ENCODE data around the gene PGRMC2. TPM values are rescaled to one million over a fixed set of nuclear protein-coding genes. Genes with fewer than 3 reads are reported as not detected.
"Not testable (repeated sequence)": the region's sequence is repeated elsewhere in the genome, so short reads cannot be mapped to it uniquely, and the experiment has no call there.

The PGRMC2 gene
- total and polyA plus RNA-seq, 4 experiments from 2014 or later, result 16.5 to 49.6 (median 32.0) TPM

- Histone ChIP-seq H3K4me3 (ENCODE audit: low read length in 2 of 2) (no peak overlapping the region), H3K36me3 (ENCODE audit: insufficient read depth, low read length) (peaks cover 18% of the 10 kb centered on the region), H3K27me3 (ENCODE audit: insufficient read depth, low read length) (no peaks in the 10 kb centered on the region), H3K9me3 (ENCODE audit: control insufficient read depth in 1 of 2, low read length in 2 of 2) (no peaks in the 10 kb centered on the region), H3K4me1 (ENCODE audit: insufficient read depth, low read length) (peaks cover 3% of the 10 kb centered on the region), H3K27ac (ENCODE audit: low read depth, low read length) (no peak overlapping the region)
- POLR2A ChIA-PET (ENCODE audit: partially characterized antibody), result no interaction called here
- intact Hi-C loops (cut with micrococcal nuclease), result no loop called here
- H3K4me1 Mint-ChIP-seq, result peaks cover 0 to 5% (median 4%) of the 10 kb centered on the region in 4 donors
- H3K27me3 Mint-ChIP-seq, result no peaks in the 10 kb centered on the region
- H3K27ac Mint-ChIP-seq, result peak overlapping the region in 3 of 7 donors; percentile 50 to 91 (median 78)
- no peak overlapping the region for H3K4me3 Mint-ChIP-seq
- peaks cover 0 to 4% (median under 1%) of the 10 kb centered on the region in 8 donors for H3K9me3 Mint-ChIP-seq
- peaks cover 8 to 25% of the 10 kb centered on the region in 2 donors for H3K36me3 Mint-ChIP-seq
- CTCF ChIA-PET (ENCODE audit: partially characterized antibody), result interaction anchor here (1.1 kb wide), 1 partner anchor 79 kb away, joined by 3 read pairs; no protein-coding TSS in a partner anchor
- DNase-seq, result no peak
Observed at GRCh38 chr4:128271551-128271950, 16.1 kb downstream of the PGRMC2 start.

GRCh38 chr4:128268970-128269369, 18.6 kb downstream of the PGRMC2 start:
- intact Hi-C loops (cut with micrococcal nuclease), result no loop called here
- Histone ChIP-seq H3K27ac (ENCODE audit: low read depth, low read length) (no peak overlapping the region), H3K4me1 (ENCODE audit: insufficient read depth, low read length) (peaks cover 3% of the 10 kb centered on the region), H3K4me3 (ENCODE audit: low read length in 2 of 2) (no peak overlapping the region), H3K9me3 (ENCODE audit: control insufficient read depth in 1 of 2, low read length in 2 of 2) (no peaks in the 10 kb centered on the region), H3K36me3 (ENCODE audit: insufficient read depth, low read length) (peaks cover 18% of the 10 kb centered on the region), H3K27me3 (ENCODE audit: insufficient read depth, low read length) (no peaks in the 10 kb centered on the region)
- no peaks in the 10 kb centered on the region for H3K27me3 Mint-ChIP-seq
- ChIA-PET CTCF (ENCODE audit: partially characterized antibody) (no interaction called here), POLR2A (ENCODE audit: partially characterized antibody) (interaction anchor here (0.5 kb wide), 1 partner anchor 352 kb away, joined by 3 read pairs; no protein-coding TSS in a partner anchor)
- H3K36me3 Mint-ChIP-seq, result peaks cover 8 to 24% of the 10 kb centered on the region in 2 donors
- H3K4me1 Mint-ChIP-seq, result peaks cover 0 to 4% (median 1%) of the 10 kb centered on the region in 4 donors
- H3K9me3 Mint-ChIP-seq, result peaks cover 0 to 25% (median 20%) of the 10 kb centered on the region in 8 donors
- H3K27ac Mint-ChIP-seq, result peak overlapping the region in 1 of 7 donors; percentile 16
- H3K4me3 Mint-ChIP-seq, result no peak overlapping the region
- DNase-seq, result no peak

- no peak for DNase-seq
- Histone ChIP-seq H3K36me3 (ENCODE audit: insufficient read depth, low read length) (peaks cover 18% of the 10 kb centered on the region), H3K27ac (ENCODE audit: low read depth, low read length) (no peak overlapping the region), H3K27me3 (ENCODE audit: insufficient read depth, low read length) (no peaks in the 10 kb centered on the region), H3K9me3 (ENCODE audit: control insufficient read depth in 1 of 2, low read length in 2 of 2) (no peaks in the 10 kb centered on the region), H3K4me1 (ENCODE audit: insufficient read depth, low read length) (no peaks in the 10 kb centered on the region), H3K4me3 (ENCODE audit: low read length in 2 of 2) (no peak overlapping the region)
- H3K4me1 Mint-ChIP-seq, result peaks cover 0 to 1% (median 0%) of the 10 kb centered on the region in 4 donors
- ChIA-PET CTCF (ENCODE audit: partially characterized antibody) (no interaction called here), POLR2A (ENCODE audit: partially characterized antibody) (no interaction called here)
- no peak overlapping the region for H3K4me3 Mint-ChIP-seq
- peaks cover 0 to 30% (median 24%) of the 10 kb centered on the region in 8 donors for H3K9me3 Mint-ChIP-seq
- peak overlapping the region in 2 of 7 donors; percentile 9 to 16 for H3K27ac Mint-ChIP-seq
- intact Hi-C loops (cut with micrococcal nuclease), result no loop called here
- no peaks in the 10 kb centered on the region for H3K27me3 Mint-ChIP-seq
- peaks cover 8 to 20% of the 10 kb centered on the region in 2 donors for H3K36me3 Mint-ChIP-seq
Observed at GRCh38 chr4:128267745-128268144, 19.9 kb downstream of the PGRMC2 start.

DNA sequence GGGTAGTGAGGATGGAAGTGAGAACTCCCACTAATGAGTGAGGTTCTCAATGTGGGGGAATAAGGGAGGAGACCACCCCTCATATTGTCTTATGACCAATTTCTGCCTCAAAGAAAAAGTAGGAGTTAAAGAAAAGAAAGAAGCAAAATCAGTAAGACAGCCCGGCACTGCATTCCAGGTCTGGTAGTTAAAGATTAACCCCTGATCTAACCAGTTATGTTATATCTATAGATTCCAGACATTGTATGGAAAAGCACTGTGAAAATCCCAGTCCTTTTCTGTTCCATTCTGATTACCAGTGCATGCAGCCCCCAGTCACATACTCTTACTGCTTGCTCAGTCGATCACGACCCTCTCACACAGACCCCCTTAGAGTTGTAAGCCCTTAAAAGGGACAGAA, 20.4 kb downstream of the PGRMC2 start:
- peak overlapping the region in 1 of 8 donors; percentile 12 for H3K4me3 Mint-ChIP-seq
- CTCF ChIA-PET (ENCODE audit: partially characterized antibody), result not testable (repeated sequence)

DNA sequence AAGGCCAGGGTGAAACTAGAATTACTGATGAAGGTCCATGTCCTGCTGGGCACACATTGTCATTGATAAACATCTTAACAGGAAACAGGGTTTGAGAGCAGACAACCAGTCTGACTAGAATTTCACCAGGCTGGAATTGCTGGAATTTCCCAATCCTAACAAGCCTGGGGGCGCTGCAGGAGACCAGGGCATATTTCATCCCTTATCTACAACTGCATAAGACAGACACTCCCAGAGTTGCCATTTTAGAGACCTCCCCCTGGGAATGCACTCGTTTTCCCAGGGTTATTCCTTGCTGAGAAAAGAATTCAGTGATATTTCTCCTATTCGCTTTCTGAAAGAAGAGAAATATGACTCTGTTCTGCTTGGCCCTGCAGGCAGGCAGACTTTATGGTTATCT, 22.1 kb downstream of the PGRMC2 start:
- H3K27me3 Mint-ChIP-seq; H3K9me3 ChIP-seq (ENCODE audit: control insufficient read depth in 1 of 2, low read length in 2 of 2); DNase-seq; POLR2A ChIA-PET (ENCODE audit: partially characterized antibody); H3K27ac Mint-ChIP-seq; CTCF ChIA-PET (ENCODE audit: partially characterized antibody); H3K27ac ChIP-seq (ENCODE audit: low read depth, low read length); H3K4me1 Mint-ChIP-seq; intact Hi-C loops (cut with micrococcal nuclease); H3K4me3 ChIP-seq (ENCODE audit: low read length in 2 of 2); H3K36me3 Mint-ChIP-seq; H3K4me3 Mint-ChIP-seq; H3K4me1 ChIP-seq (ENCODE audit: insufficient read depth, low read length); H3K27me3 ChIP-seq (ENCODE audit: insufficient read depth, low read length): not testable (repeated sequence)
- H3K9me3 Mint-ChIP-seq, result peaks cover 0 to 30% (median 24%) of the 10 kb centered on the region in 8 donors
- H3K36me3 ChIP-seq (ENCODE audit: insufficient read depth, low read length), result peaks cover 12% of the 10 kb centered on the region

More for the DNA sequence above, 20.4 kb downstream of the PGRMC2 start:
- Mint-ChIP-seq H3K9me3 (peaks cover 0 to 30% (median 24%) of the 10 kb centered on the region in 8 donors), H3K36me3 (peaks cover 8 to 15% of the 10 kb centered on the region in 2 donors)
- H3K9me3 ChIP-seq (ENCODE audit: control insufficient read depth in 1 of 2, low read length in 2 of 2); H3K4me1 ChIP-seq (ENCODE audit: insufficient read depth, low read length); intact Hi-C loops (cut with micrococcal nuclease); H3K27me3 Mint-ChIP-seq; POLR2A ChIA-PET (ENCODE audit: partially characterized antibody); H3K27ac ChIP-seq (ENCODE audit: low read depth, low read length); H3K4me1 Mint-ChIP-seq; H3K27ac Mint-ChIP-seq; H3K27me3 ChIP-seq (ENCODE audit: insufficient read depth, low read length); H3K4me3 ChIP-seq (ENCODE audit: low read length in 2 of 2); DNase-seq: not testable (repeated sequence)
- H3K36me3 ChIP-seq (ENCODE audit: insufficient read depth, low read length), result peaks cover 18% of the 10 kb centered on the region

DNA sequence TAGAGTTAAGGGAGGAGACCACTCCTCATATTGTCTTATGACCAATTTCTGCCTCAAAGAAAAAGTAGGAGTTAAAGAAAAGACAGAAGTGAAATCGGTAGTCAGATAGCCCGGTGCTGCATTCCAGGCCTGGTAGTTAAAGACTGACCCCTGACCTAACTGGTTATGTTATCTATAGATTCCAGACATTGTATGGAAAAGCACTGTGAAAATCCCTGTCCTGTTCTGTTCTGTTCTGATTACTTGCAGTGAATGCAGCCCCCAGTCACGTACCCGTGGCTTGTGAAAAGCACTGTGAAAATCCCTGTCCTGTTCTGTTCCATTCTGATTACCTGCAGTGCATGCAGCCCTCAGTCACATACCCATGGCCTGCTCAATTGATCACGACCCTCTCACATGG, 27.7 kb downstream of the PGRMC2 start:
- H3K4me3 Mint-ChIP-seq; H3K4me1 ChIP-seq (ENCODE audit: insufficient read depth, low read length); CTCF ChIA-PET (ENCODE audit: partially characterized antibody); DNase-seq; intact Hi-C loops (cut with micrococcal nuclease); H3K27ac ChIP-seq (ENCODE audit: low read depth, low read length); H3K4me1 Mint-ChIP-seq; H3K36me3 Mint-ChIP-seq; H3K27ac Mint-ChIP-seq; POLR2A ChIA-PET (ENCODE audit: partially characterized antibody); H3K27me3 ChIP-seq (ENCODE audit: insufficient read depth, low read length); H3K36me3 ChIP-seq (ENCODE audit: insufficient read depth, low read length); H3K9me3 ChIP-seq (ENCODE audit: control insufficient read depth in 1 of 2, low read length in 2 of 2); H3K4me3 ChIP-seq (ENCODE audit: low read length in 2 of 2): not testable (repeated sequence)
- Mint-ChIP-seq H3K27me3 (peaks cover 6 to 15% of the 10 kb centered on the region in 2 donors), H3K9me3 (peaks cover 0 to 15% (median 9%) of the 10 kb centered on the region in 8 donors)

DNA sequence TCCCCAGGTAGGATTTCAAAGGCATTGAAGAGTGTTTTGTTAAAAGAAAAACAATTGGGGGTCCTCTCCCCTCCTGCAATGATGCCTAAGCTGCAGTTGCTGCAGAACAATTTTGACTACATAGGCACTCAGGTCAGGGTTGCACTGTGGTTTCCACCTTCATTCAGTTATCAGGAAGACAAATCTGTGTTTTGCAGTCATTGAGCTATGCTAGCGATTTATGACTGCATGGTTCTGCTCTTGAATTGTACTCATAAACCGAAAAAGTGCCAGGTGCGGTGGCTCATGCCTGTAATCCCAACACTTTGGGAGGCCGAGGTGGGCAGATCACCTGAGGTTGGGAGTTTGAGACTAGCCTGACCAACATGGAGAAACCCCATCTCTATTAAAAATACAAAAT, 29.4 kb downstream of the PGRMC2 start:
- H3K4me1 ChIP-seq (ENCODE audit: insufficient read depth, low read length); H3K27ac ChIP-seq (ENCODE audit: low read depth, low read length); H3K27me3 ChIP-seq (ENCODE audit: insufficient read depth, low read length); H3K9me3 ChIP-seq (ENCODE audit: control insufficient read depth in 1 of 2, low read length in 2 of 2); H3K36me3 ChIP-seq (ENCODE audit: insufficient read depth, low read length); H3K4me1 Mint-ChIP-seq; DNase-seq; POLR2A ChIA-PET (ENCODE audit: partially characterized antibody); CTCF ChIA-PET (ENCODE audit: partially characterized antibody); intact Hi-C loops (cut with micrococcal nuclease); H3K27ac Mint-ChIP-seq; H3K9me3 Mint-ChIP-seq; H3K4me3 ChIP-seq (ENCODE audit: low read length in 2 of 2); H3K4me3 Mint-ChIP-seq; H3K36me3 Mint-ChIP-seq: not testable (repeated sequence)
- H3K27me3 Mint-ChIP-seq, result peaks cover 9 to 28% of the 10 kb centered on the region in 2 donors

- no peak overlapping the region for H3K4me3 Mint-ChIP-seq
- no peak for DNase-seq
- Histone ChIP-seq H3K27me3 (ENCODE audit: insufficient read depth, low read length) (no peaks in the 10 kb centered on the region), H3K4me3 (ENCODE audit: low read length in 2 of 2) (no peak overlapping the region), H3K4me1 (ENCODE audit: insufficient read depth, low read length) (no peaks in the 10 kb centered on the region), H3K36me3 (ENCODE audit: insufficient read depth, low read length) (no peaks in the 10 kb centered on the region), H3K27ac (ENCODE audit: low read depth, low read length) (no peak overlapping the region), H3K9me3 (ENCODE audit: control insufficient read depth in 1 of 2, low read length in 2 of 2) (no peaks in the 10 kb centered on the region)
- H3K4me1 Mint-ChIP-seq, result no peaks in the 10 kb centered on the region
- ChIA-PET POLR2A (ENCODE audit: partially characterized antibody) (no interaction called here), CTCF (ENCODE audit: partially characterized antibody) (no interaction called here)
- H3K36me3 Mint-ChIP-seq, result no peaks in the 10 kb centered on the region
- H3K27me3 Mint-ChIP-seq, result peaks cover 9 to 34% of the 10 kb centered on the region in 2 donors
- peaks cover 0 to 4% (median 0%) of the 10 kb centered on the region in 8 donors for H3K9me3 Mint-ChIP-seq
- H3K27ac Mint-ChIP-seq, result no peak overlapping the region
- intact Hi-C loops (cut with micrococcal nuclease), result no loop called here
Observed at GRCh38 chr4:128256539-128256938, 31.1 kb downstream of the PGRMC2 start.
